ENCODE results near the gene FOXP1. TPM values are rescaled to one million over a fixed set of nuclear protein-coding genes. Genes with fewer than 3 reads are reported as not detected.

FOXP1 gene
- total RNA-seq, 1 donor from 2014 or later, result 56.7 TPM

DNA sequence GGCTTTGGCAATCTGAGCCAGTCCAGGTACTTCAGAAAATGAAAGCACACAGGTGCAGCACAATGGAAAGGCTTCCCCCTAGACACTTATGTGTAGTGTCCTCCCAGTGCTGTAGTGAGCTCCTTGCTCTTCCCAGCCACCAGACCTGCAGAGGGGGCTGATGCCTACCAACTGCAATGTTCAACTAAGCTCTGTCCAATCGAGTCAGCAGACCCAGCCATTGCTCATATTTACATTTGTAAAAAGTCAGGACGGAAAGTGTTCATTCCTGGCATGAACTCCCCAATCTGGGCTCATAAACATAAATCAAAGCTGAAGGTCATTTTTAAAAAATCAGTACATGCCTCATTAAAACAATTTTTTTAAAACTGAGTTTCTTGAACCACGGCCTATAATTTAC is 73.0 kb downstream of the FOXP1 start:
- peak in 1 of 2 donors; percentile 69 for DNase-seq (ENCODE audit: low read depth in 2 of 2)

- DNase-seq (ENCODE audit: low read depth in 2 of 2), result no peak
Measured at GRCh38 chr3:71509066-71509465, 74.5 kb downstream of the FOXP1 start.

GRCh38 chr3:71505767-71506350 is 77.7 kb downstream of the FOXP1 start:
- no peak for DNase-seq (ENCODE audit: low read depth in 2 of 2)

- peak in 1 of 2 donors; percentile 85 for DNase-seq (ENCODE audit: low read depth in 2 of 2)
Measured at GRCh38 chr3:71504250-71505036, 79.1 kb downstream of the FOXP1 start.

GRCh38 chr3:71503525-71504249 is 79.8 kb downstream of the FOXP1 start:
- no peak for DNase-seq (ENCODE audit: low read depth in 2 of 2)

DNA sequence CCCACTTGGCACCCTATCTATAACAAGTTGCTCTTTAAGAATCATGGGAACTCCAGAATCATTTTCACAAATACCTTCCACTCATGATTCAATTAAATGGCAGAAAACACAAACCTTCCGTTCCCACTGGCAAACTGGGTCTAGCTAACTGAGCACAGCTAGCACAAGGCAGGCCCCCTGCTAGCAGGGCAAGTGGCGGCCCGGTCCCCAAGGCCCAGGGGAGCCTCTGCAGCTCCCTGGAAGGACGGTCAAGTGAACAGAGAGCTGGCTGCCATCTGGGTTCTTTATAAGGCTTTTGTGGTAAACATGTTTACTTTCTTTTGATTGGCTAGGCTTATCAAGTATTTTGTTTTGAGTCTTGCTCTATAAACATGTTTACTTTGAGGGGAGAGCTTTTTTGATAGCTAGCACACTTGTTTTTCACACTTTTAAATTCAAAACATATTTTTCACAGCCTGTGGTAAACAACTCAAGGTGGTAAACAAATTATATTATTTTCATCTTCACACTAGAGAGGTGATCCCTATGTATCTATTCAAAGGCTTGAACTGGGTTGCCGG is 81.4 kb downstream of the FOXP1 start:
- no peak for DNase-seq (ENCODE audit: low read depth in 2 of 2)

DNA sequence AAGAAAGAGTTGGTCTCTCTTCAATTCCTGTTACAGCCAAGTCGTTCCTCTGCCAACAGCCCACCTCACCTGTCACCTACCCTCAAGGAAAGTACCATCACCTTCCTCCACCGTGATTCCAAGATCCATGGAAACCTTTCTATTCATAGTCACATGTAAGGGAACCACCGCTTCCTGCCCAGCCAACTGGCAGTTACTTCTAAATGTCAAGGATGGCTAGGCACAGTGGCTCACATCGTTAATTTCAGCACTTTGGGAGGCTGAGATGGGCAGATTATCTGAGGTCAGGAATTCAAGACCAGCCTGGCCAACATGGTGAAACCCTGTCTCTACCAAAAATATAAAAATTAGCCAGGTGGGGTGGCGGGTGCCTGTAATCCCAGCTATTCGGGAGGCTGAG is 82.8 kb downstream of the FOXP1 start:
- DNase-seq (ENCODE audit: low read depth in 2 of 2), result no peak

DNA sequence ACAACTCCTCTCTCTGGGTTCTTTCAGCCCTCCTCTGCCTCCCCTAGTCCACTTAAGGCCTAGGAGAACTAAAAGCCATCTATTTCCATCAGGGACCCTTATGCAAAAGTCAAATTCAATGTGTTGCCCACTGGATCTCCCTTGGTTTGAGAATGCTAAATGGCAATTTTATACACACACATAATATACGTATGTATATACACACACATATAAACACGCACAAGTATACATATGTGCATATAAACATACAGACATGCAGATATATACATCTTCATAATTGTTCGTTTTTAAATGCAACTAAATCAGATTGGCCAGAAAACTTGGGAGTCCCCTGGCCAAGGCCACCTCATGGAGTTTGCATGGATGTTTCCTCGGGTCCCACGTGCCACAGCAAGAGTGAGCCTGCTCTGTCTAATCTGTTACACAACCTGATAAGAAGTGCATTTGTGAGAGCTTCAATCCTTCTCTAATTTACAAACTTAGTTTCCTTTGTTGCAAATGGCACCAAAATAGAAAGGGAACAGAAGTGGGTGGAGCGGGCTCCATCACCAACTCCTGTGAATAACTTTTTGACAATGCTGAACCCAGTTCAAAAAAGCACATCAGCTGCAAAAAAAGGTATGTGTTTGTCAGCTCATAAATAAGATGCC is 84.2 kb downstream of the FOXP1 start:
- DNase-seq (ENCODE audit: low read depth in 2 of 2), result no peak

- no peak for DNase-seq (ENCODE audit: low read depth in 2 of 2)
Measured at GRCh38 chr3:71498543-71498942, 85.0 kb downstream of the FOXP1 start.

GRCh38 chr3:71497971-71498444 is 85.5 kb downstream of the FOXP1 start:
- no peak for DNase-seq (ENCODE audit: low read depth in 2 of 2)

DNA sequence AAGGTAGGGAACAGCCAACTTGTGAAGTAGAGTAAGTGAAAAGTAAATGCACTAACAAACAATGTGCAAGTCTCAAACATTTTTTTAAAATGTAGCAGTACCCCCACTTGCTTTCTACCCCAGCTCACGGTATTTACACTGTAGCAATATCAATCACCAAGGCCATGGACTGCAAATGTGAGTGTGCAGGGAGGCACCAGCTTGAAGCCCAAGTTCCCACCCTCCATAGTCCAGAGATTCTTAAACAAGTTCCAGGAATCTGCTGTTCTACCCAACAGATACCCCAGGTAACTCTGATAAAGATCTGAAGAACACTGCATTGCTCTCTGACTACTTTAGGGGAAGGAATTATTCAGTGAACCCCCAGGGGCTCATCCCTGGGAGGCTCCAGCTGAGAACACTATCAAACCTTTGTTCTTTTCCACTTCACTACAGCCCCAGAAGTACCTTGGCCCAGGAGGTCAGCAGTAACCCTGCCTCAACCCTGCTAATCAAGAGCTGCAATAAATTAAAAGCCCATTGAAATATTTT is 86.1 kb downstream of the FOXP1 start:
- no peak for DNase-seq (ENCODE audit: low read depth in 2 of 2)

DNA sequence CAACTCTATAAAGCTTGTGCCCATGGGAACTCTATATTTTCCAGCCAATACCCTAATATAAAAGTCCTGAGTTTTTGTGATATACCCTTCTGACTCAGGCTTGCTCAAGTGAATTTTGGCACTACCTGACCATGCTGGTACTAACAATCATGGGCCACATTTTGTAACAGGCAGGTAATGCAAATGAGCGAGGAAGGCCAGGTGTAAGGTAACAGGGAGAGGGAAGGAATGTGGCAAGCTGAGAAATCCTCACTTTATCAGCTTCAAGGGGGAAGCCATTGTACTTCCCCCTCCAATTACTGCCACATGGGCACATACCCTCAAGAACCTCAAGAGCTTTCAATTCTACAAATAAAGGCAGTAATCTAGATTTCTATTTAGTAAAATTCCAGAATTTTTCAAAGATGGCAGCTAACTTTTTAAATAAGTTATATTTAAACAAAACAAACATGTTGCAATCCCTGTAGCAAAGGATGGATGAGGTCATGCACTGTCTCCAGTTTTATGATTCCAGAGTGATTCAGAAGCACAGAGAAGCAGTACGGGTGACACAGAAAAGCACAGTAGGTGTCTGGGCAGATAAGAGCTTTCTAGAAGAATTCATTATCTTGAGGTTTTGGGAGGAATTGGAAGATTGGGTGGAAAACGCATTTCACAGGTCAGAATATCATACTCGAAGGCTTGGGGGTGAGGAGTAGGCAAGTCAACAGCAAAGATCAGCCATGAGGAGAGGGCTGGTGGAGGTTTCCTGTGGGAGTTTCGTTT is 87.6 kb downstream of the FOXP1 start:
- peak; percentile 42 to 52 for DNase-seq (ENCODE audit: low read depth in 2 of 2)

DNA sequence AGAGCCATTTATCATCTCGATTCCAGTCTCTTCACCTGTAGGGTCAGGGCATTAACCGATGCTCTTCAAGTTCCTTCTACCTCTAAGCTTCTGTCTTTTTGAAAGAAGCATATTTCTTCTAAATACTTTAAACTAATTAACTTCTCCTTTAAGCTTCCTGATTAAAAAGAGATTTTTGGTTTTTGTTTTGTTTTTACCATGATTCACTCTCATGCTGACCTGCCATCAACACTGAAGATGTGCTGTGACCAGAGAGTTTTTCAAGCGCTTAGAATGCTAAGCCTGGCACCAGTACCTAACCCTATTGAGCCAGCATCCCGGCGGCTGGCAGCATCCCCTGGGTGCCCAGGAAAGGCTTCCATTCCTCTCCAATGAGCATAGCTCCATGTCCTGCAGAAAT is 89.3 kb downstream of the FOXP1 start:
- DNase-seq (ENCODE audit: low read depth in 2 of 2), result no peak

GRCh38 chr3:71492974-71493771 is 90.4 kb downstream of the FOXP1 start:
- no peak for DNase-seq (ENCODE audit: low read depth in 2 of 2)

DNA sequence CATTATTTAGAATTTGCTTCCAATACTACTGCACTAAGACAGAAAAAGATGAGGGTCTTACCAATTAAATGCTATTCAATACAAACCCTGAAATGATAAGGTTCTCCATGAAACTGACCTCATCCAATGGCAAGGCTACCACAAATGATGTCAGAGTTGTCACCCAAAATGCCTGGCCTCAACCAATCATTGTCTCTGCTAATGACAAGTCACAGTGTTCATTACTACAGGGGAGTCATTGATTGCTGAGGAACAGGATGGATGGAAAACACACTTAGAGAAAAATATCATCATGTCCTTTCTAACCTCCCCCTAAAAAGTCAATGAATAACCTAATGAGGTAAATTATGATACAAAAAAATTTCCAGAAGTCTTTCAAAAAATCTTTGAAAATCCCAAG is 91.0 kb downstream of the FOXP1 start:
- no peak for DNase-seq (ENCODE audit: low read depth in 2 of 2)

DNA sequence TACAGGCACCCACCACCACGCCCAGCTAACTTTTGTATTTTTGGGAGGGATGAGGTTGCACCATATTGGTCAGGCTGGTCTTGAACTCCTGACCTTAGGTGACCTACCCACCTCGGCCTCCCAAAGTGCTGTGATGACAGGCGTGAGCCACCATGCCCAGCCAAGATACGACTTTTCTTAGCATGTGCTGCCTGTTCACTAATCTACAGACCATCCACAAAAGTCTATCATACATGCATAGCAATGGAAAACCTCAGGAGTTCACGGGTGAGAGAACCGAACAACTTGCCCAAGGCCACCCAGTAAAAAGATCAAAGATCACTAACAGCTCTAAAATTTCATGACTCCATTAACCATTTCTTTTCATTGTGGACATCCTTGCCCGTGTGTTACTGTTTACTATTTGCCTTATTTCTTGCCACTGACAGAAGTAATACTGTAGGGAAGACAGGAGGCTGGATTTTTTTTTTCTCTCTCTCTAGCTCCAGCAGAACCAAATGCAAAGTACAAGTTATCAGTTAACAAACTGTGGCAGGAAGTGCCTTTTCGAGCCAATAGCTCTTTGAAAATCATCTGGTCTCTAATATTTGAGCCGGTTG is 92.3 kb downstream of the FOXP1 start:
- no peak for DNase-seq (ENCODE audit: low read depth in 2 of 2)

DNA sequence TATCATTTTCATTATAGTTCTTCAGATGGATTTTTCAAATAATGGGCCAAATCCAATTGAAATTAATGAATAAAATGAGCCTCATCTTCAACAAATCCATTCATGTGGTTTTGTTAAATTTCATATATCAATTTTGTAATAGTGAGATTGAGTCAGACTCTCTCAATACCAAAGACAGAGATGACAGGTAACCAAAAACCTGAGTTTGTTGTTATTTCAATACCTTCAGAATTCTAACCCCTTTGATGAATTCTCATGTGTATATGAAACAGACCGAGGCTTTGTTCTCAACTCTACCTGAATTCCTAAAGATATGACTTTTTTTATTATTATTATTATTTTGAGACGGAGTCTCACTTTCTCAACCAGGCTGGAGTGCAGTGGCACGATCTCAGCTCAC is 92.8 kb downstream of the FOXP1 start:
- DNase-seq (ENCODE audit: low read depth in 2 of 2), result no peak

DNA sequence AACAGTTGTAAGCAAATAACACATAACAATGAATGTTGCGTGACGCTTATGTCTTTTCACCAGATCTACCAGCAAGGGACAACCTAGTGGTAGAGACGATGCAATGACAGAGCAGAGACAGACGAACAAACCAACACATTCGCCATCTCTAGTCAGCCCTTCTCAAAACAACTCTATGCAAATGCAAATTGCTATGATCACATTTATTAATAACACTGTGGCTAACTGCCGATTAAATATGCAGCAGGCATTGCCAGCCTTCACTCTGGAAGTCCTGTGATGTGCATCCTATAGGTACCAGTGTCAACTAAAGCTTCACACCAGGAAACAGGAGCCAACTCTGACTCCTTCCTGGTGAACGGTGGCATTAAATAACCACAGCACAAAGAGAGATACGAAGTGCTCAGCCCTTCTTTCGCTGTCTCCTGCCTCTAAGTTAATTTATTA is 94.2 kb downstream of the FOXP1 start:
- no peak for DNase-seq (ENCODE audit: low read depth in 2 of 2)

DNA sequence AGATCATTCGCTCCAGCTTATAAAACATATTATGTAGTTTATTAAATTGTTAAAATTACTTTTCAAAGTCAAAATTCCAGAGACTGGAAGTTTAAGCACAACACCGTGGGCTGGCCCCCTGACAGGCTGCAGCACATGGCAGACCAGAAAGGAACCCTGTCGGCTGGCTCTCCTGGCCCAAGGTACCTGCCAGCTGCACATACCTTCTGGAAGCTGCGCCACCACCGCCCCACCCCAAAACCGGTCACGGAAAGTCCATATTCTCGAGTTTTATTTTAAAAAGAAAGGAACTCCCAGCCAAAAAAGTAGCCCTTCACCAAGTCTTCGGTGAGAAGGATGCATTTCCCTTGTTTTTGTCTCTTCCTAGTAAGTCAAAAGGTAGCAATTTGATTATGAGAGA is 94.6 kb downstream of the FOXP1 start:
- DNase-seq (ENCODE audit: low read depth in 2 of 2), result no peak
